ENCODE results near the gene TTC9C. TPM values are rescaled to one million over a fixed set of nuclear protein-coding genes. Genes with fewer than 3 reads are reported as not detected.
"Not testable (repeated sequence)": the region's sequence is repeated elsewhere in the genome, so short reads cannot be mapped to it uniquely, and the experiment has no call there.

Gene TTC9C
- total RNA-seq, 1 donor from 2014 or later: 44.7 TPM

DNA sequence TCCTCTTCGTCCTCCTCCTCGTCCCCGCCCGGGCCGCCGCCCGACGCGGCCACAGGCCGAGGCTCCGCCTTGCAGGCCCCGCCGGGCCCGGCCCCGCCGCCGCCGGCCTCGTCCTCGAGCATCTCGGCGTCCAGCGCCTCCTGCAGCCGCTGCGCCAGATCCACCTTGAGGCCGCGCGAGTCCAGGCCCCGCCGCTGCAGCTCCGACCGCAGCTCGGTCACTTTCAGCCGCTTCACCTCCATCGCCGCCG lies 1.4 kb upstream of the TTC9C start:
- Mint-ChIP-seq H3K36me3 (ENCODE audit: low read depth) (peaks cover 23% of the 10 kb centered on the region), H3K4me1 (peaks cover 48% of the 10 kb centered on the region), H3K4me3 (peak overlapping the region; percentile 97), H3K9me3 (no peaks in the 10 kb centered on the region), H3K27ac (ENCODE audit: unreplicated experiment) (no peak overlapping the region), H3K27me3 (ENCODE audit: low read depth) (no peaks in the 10 kb centered on the region)
- no peak for DNase-seq (ENCODE audit: low read depth, low spot score)
- TF ChIP-seq, protein P1, sequence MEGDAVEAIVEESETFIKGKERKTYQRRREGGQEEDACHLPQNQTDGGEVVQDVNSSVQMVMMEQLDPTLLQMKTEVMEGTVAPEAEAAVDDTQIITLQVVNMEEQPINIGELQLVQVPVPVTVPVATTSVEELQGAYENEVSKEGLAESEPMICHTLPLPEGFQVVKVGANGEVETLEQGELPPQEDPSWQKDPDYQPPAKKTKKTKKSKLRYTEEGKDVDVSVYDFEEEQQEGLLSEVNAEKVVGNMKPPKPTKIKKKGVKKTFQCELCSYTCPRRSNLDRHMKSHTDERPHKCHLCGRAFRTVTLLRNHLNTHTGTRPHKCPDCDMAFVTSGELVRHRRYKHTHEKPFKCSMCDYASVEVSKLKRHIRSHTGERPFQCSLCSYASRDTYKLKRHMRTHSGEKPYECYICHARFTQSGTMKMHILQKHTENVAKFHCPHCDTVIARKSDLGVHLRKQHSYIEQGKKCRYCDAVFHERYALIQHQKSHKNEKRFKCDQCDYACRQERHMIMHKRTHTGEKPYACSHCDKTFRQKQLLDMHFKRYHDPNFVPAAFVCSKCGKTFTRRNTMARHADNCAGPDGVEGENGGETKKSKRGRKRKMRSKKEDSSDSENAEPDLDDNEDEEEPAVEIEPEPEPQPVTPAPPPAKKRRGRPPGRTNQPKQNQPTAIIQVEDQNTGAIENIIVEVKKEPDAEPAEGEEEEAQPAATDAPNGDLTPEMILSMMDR (conservative IDR thresholded peaks at IDR 0.05): no peak

DNA sequence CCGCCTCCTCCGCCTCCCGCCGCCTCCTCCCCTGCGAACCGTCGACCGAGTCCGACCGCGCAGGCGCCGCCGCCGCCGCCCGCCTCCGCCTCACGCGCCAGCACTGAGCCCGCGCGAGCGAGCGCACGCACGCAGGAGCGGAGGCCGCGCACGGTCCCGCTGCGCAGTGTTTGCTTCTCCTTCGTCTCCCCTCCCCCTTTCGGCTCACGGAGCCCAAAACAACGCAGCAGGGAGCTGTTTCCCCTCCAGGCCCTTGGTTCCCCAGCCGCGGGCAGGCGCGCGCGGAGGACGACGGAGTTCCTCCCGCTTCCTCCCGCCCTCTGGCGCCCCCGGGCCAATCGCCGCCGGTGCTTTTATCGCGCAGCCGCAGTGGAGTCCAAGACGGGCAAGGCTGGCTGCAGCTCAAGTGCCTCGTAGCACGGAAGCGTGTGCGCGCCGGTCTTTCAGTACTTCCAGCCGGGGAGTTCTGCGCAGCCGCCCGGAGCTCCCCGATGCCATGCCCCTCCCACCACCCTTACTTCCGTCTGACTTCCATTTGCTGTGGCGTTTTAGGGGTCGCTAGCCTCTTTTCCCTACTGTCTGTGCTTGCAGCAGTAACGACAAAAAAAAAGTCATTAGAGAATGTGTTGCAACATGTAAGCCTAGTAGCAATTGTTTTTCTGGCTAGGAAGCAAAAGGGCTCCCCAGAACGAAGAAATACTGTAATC lies 968 bp upstream of the TTC9C start, which contains the start of gene HNRNPUL2:
Gene HNRNPUL2, minus strand, starts transcription at position 293 of the 707 bp plus-strand sequence. CDS start 301 bp downstream, outside the sequence.
- TF ChIP-seq, protein P1 (conservative IDR thresholded peaks at IDR 0.05): no peak
- H3K9me3 Mint-ChIP-seq: no peaks in the 10 kb centered on the region

DNA sequence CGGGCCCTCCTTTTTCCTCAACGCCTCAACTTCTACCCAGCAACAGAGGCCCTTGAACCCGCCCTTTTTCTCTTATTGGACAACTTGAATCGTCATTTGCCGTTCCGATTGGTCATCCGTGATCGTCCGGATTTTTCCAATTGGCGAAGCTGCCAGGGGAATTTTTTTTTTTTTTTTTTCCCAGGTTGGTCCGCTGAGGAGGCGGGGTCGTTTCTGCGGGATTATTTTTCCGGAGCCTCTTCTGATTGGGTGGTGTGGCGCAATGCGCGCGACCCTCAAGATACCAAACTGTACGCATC lies 465 bp upstream of the TTC9C start:
- DNase-seq (ENCODE audit: low read depth, low spot score): peak; percentile 64
- no peaks in the 10 kb centered on the region for H3K27me3 Mint-ChIP-seq (ENCODE audit: low read depth)
- TF ChIP-seq, protein P1 (conservative IDR thresholded peaks at IDR 0.05): no peak

More for the DNA sequence above, 968 bp upstream of the TTC9C start, which contains the start of gene HNRNPUL2:
- Mint-ChIP-seq H3K4me1 (peaks cover 43% of the 10 kb centered on the region), H3K36me3 (ENCODE audit: low read depth) (peaks cover 19% of the 10 kb centered on the region), H3K27ac (ENCODE audit: unreplicated experiment) (peak within 1 kb of the TSS; percentile 99), H3K4me3 (peak within 1 kb of the TSS; percentile 97), H3K27me3 (ENCODE audit: low read depth) (no peaks in the 10 kb centered on the region)
- peak; percentile 98 for DNase-seq (ENCODE audit: low read depth, low spot score)

DNA sequence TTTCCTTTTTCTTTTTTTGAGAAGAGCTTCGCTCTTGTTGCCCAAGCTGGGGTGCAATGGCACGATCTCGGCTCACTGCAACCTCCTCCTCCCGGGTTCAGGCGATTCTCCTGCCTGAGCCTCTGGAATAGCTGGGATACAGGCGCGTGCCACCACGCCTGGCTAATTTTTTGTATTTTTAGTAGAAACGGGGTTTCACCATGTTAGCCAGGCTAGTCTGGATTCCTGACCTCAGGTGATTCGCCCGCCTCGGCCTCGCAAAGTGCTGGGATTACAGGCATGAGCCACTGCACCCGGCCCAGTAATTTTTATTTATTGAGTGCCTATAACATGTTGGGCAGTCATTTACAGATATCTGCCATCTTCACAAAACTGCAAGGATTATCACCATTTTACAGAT lies 1.8 kb downstream of the TTC9C start:
- DNase-seq (ENCODE audit: low read depth, low spot score); H3K9me3 Mint-ChIP-seq; H3K27me3 Mint-ChIP-seq (ENCODE audit: low read depth); H3K36me3 Mint-ChIP-seq (ENCODE audit: low read depth): not testable (repeated sequence)
- Mint-ChIP-seq H3K27ac (ENCODE audit: unreplicated experiment) (peak overlapping the region; percentile 78), H3K4me3 (peak overlapping the region; percentile 97), H3K4me1 (peaks cover 20% of the 10 kb centered on the region)

More for the DNA sequence above, 465 bp upstream of the TTC9C start:
- Mint-ChIP-seq H3K27ac (ENCODE audit: unreplicated experiment) (peak overlapping the region; percentile 99), H3K4me3 (peak overlapping the region; percentile 97), H3K4me1 (peaks cover 38% of the 10 kb centered on the region), H3K9me3 (no peaks in the 10 kb centered on the region), H3K36me3 (ENCODE audit: low read depth) (peaks cover 14% of the 10 kb centered on the region)

DNA sequence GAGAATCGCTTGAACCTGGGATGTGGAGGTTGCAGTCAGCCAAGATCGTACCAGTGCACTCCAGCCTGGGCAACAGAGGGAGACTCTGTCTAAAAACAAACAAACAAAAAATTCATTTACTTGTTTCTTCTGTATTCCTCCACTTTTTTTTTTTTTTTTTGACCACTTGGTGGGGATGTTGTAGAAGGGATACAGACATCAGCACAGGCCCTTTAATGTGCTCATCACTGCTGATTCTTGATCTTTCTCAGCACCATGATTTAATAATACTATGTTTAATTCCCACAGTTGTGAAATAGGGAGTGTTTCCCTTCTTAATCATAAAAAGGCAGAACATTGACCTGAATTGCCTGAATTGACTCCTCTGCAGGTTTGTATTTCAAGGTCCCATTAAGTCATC lies 4.5 kb downstream of the TTC9C start:
- Mint-ChIP-seq H3K4me1 (peaks cover 9% of the 10 kb centered on the region), H3K4me3 (peak overlapping the region; percentile 34), H3K36me3 (ENCODE audit: low read depth) (peaks cover 2% of the 10 kb centered on the region), H3K27ac (ENCODE audit: unreplicated experiment) (no peak overlapping the region), H3K27me3 (ENCODE audit: low read depth) (no peaks in the 10 kb centered on the region), H3K9me3 (no peaks in the 10 kb centered on the region)
- no peak for DNase-seq (ENCODE audit: low read depth, low spot score)
- TF ChIP-seq, protein P1 (conservative IDR thresholded peaks at IDR 0.05): peak; percentile 47

DNA sequence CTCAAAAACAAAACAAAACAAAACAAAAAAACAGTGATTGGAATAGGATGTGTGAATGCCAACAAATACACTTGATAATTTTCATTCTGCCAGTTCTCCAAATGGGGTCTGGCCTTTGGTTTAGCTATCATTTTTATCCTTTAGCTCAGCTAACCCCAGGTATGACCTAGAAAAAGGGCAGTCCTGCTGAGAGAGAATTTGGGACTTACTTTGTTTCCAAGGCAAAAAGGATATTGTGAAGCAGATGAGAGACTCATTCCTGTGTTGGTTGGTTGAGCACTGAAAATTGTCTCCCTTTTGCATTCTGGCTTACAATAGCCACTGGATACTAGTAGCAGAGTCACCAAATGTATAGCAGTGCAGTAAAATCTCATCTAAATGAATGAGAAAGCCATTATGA lies 8.9 kb downstream of the TTC9C start:
- Mint-ChIP-seq H3K4me1 (no peaks in the 10 kb centered on the region), H3K4me3 (no peak overlapping the region), H3K27me3 (ENCODE audit: low read depth) (no peaks in the 10 kb centered on the region), H3K9me3 (no peaks in the 10 kb centered on the region), H3K36me3 (ENCODE audit: low read depth) (peaks cover 2% of the 10 kb centered on the region), H3K27ac (ENCODE audit: unreplicated experiment) (no peak overlapping the region)
- TF ChIP-seq, protein P1 (conservative IDR thresholded peaks at IDR 0.05): no peak
- DNase-seq (ENCODE audit: low read depth, low spot score): no peak

Measured in neural crest cell (in vitro differentiated cells).